MCF 10A (cell line): ENCODE results near the gene SERPINB11. TPM values are rescaled to one million over a fixed set of nuclear protein-coding genes. Genes with fewer than 3 reads are reported as not detected.

ENCODE experiments used
- BruUV-seq: library from RNA; stranded (reverse); fragments of 400-500 nt; replicated peaks from 2 replicates; lab custom pipeline; 2021; lab: Mats Ljungman, UMichigan
- CTCF ChIA-PET: fragments of 300-600 bp; sonication (Branson Sonifier 250); formaldehyde crosslinking; extraction: SDS; loops from one replicate; lab custom pipeline; 2021; ENCODE audit warnings: antibody characterized with exemption, inconsistent platforms; lab: Yijun Ruan, JAX
- POLR2A ChIA-PET: fragments of 300-600, 350-650 bp; sonication (Branson Sonifier 250); formaldehyde crosslinking; extraction: SDS; loops from one replicate; lab custom pipeline; 2020; ENCODE audit warnings: antibody characterized with exemption, inconsistent platforms; lab: Yijun Ruan, JAX
- DNase-seq: peaks from one replicate; pipeline ENCODE4 v3.0.0-alpha.2; 2018; ENCODE audit not compliant: unreplicated experiment
- H3K27ac Mint-ChIP-seq: one replicate; pipeline ENCODE4 v1.8.0; 2022; ENCODE audit warnings: mild to moderate bottlenecking, low read depth, mixed read lengths; ENCODE audit not compliant: unreplicated experiment
- H3K27me3 Mint-ChIP-seq: one replicate; pipeline ENCODE4 v1.8.0; 2022; ENCODE audit warnings: mixed read lengths; ENCODE audit not compliant: insufficient read depth, unreplicated experiment
- H3K36me3 Mint-ChIP-seq: one replicate; pipeline ENCODE4 v1.8.0; 2022; ENCODE audit warnings: mild to moderate bottlenecking, moderate library complexity, mixed read lengths; ENCODE audit not compliant: insufficient read depth, unreplicated experiment
- H3K4me1 Mint-ChIP-seq: one replicate; pipeline ENCODE4 v1.8.0; 2022; ENCODE audit warnings: mixed read lengths; ENCODE audit not compliant: insufficient read depth, unreplicated experiment
- H3K4me3 Mint-ChIP-seq: one replicate; pipeline ENCODE4 v1.8.0; 2022; ENCODE audit warnings: mild to moderate bottlenecking, moderate library complexity, mixed read lengths; ENCODE audit not compliant: unreplicated experiment
- H3K9me3 Mint-ChIP-seq: one replicate; pipeline ENCODE4 v1.8.0; 2022; ENCODE audit warnings: mixed read lengths; ENCODE audit not compliant: unreplicated experiment
- CTCF ChIP-seq: fragments of 200-600 bp; IDR thresholded peaks from one replicate; pipeline ENCODE4 v1.8.0; 2022; ENCODE audit warnings: antibody characterized with exemption, mild to moderate bottlenecking; ENCODE audit not compliant: unreplicated experiment
- intact Hi-C: fragments of 100-400 bp; cut with micrococcal nuclease; formaldehyde crosslinking; loops from 2 replicates; pipeline ENCODE4 v1.14.1; 2022
- total RNA-seq: library from RNA; stranded (reverse); gene quantifications from 2 replicates; pipeline ENCODE4 v1.2.3, GENCODE V29; 2022

Gene SERPINB11
- total RNA-seq, 1 experiment from 2014 or later, result not detected

GRCh38 chr18:63762518-63762917 lies 59.8 kb downstream of the SERPINB11 start:
- Mint-ChIP-seq H3K4me3 (no peak overlapping the region), H3K27me3 (no peaks in the 10 kb centered on the region), H3K36me3 (no peaks in the 10 kb centered on the region), H3K27ac (peak overlapping the region; percentile 10), H3K9me3 (peaks cover 17% of the 10 kb centered on the region), H3K4me1 (peaks cover 15% of the 10 kb centered on the region)
- POLR2A ChIA-PET, result interaction anchor here (0.9 to 4.1 kb wide), 2 partner anchors 14 to 21 kb away, joined by 3 to 65 read pairs; partner anchors contain the start of gene SERPINB7
- BruUV-seq, result no TSS peak
- DNase-seq, result peak; percentile 64
- TF ChIP-seq CTCF, result no peak
- CTCF ChIA-PET, result interaction anchor here (0.6 to 2.4 kb wide), 2 partner anchors 21 to 185 kb away, joined by 3 to 11 read pairs; no protein-coding TSS in a partner anchor
- intact Hi-C loops, result loop anchor here (5.0 kb wide), 1 partner anchor 70 kb away; no protein-coding TSS in a partner anchor

GRCh38 chr18:63763831-63764600 lies 61.3 kb downstream of the SERPINB11 start:
- intact Hi-C loops, result loop anchor here (5.0 kb wide), 1 partner anchor 68 kb away; no protein-coding TSS in a partner anchor
- H3K4me3 Mint-ChIP-seq, result no peak overlapping the region
- H3K9me3 Mint-ChIP-seq, result peaks cover 17% of the 10 kb centered on the region
- no peak overlapping the region for H3K27ac Mint-ChIP-seq
- no TSS peak for BruUV-seq
- POLR2A ChIA-PET, result interaction anchor here (0.6 to 4.1 kb wide), 4 partner anchors 8 to 178 kb away, joined by 3 to 65 read pairs (median 4); partner anchors contain the start of gene SERPINB7
- DNase-seq, result peak; percentile 21
- TF ChIP-seq CTCF, result no peak
- H3K36me3 Mint-ChIP-seq, result no peaks in the 10 kb centered on the region
- H3K27me3 Mint-ChIP-seq, result no peaks in the 10 kb centered on the region
- peaks cover 9% of the 10 kb centered on the region for H3K4me1 Mint-ChIP-seq
- CTCF ChIA-PET, result interaction anchor here (0.6 to 2.4 kb wide), 6 partner anchors 21 to 325 kb away, joined by 3 to 11 read pairs (median 4); no protein-coding TSS in a partner anchor

GRCh38 chr18:63765837-63766236 lies 63.1 kb downstream of the SERPINB11 start:
- ChIA-PET POLR2A (interaction anchor here (4.1 kb wide), 1 partner anchor 11 kb away, joined by 65 read pairs; the partner anchor contains the start of gene SERPINB7), CTCF (no interaction called here)
- TF ChIP-seq CTCF, result no peak
- H3K4me3 Mint-ChIP-seq, result no peak overlapping the region
- H3K36me3 Mint-ChIP-seq, result no peaks in the 10 kb centered on the region
- DNase-seq, result no peak
- peaks cover 9% of the 10 kb centered on the region for H3K4me1 Mint-ChIP-seq
- H3K27me3 Mint-ChIP-seq, result no peaks in the 10 kb centered on the region
- H3K27ac Mint-ChIP-seq, result no peak overlapping the region
- no TSS peak for BruUV-seq
- intact Hi-C loops, result no loop called here
- peaks cover 8% of the 10 kb centered on the region for H3K9me3 Mint-ChIP-seq

Other genes with a start within 250 kb of the SERPINB11 start
- gene SERPINB5, start 226.0 kb upstream of the SERPINB11 start, total RNA-seq, result 254 and 330 TPM in 2 replicates
- not detected in 2 replicates for gene SERPINB12, start 160.6 kb upstream of the SERPINB11 start, total RNA-seq
- gene SERPINB13, start 115.6 kb upstream of the SERPINB11 start, total RNA-seq, result 0.49 TPM in 1 of 2 replicates, not detected in the other
- not detected in 2 replicates for gene SERPINB4, start 58.7 kb upstream of the SERPINB11 start, total RNA-seq
- gene SERPINB3, start 41.1 kb upstream of the SERPINB11 start, total RNA-seq, result 0.28 TPM in 1 of 2 replicates, not detected in the other
- 2.6 and 3.0 TPM in 2 replicates for gene SERPINB7, start 72.5 kb downstream of the SERPINB11 start, total RNA-seq
- gene SERPINB2, start 184.7 kb downstream of the SERPINB11 start, total RNA-seq, result 0.47 and 0.82 TPM in 2 replicates
- gene SERPINB10, start 205.0 kb downstream of the SERPINB11 start, total RNA-seq, result not detected in 2 replicates
- not detected in 2 replicates for gene HMSD, start 246.3 kb downstream of the SERPINB11 start, total RNA-seq